HEK293 (cell line): ENCODE data around the gene KRTAP9-3.

Source experiments
- REST ChIP-seq: fragments of 450-650 bp; formaldehyde crosslinking; IDR thresholded peaks from 2 replicates; pipeline ENCODE4 v1.5.1; 2016; ENCODE audit warnings: missing biosample characterization, missing genetic modification characterization
- ZBTB10 ChIP-seq: fragments of 450-650 bp; formaldehyde crosslinking; IDR thresholded peaks from 2 replicates; pipeline ENCODE4 v1.5.1; 2016; ENCODE audit warnings: missing biosample characterization, missing genetic modification characterization
- ZNF292 ChIP-seq: fragments of 450-650 bp; formaldehyde crosslinking; IDR thresholded peaks from 2 replicates; pipeline ENCODE4 v1.5.1; 2016; ENCODE audit warnings: low read depth, missing biosample characterization, missing genetic modification characterization, borderline replicate concordance
- ZNF639 ChIP-seq: fragments of 450-650 bp; formaldehyde crosslinking; IDR thresholded peaks from 2 replicates; pipeline ENCODE4 v1.5.1; 2016; ENCODE audit warnings: missing biosample characterization, missing genetic modification characterization

- TF ChIP-seq ZBTB10 (no peak), ZNF292 (tag by site-specific recombination) (no peak), ZNF639 (no peak), REST (no peak)
Measured at GRCh38 chr17:41185001-41185400, 47.2 kb upstream of the KRTAP9-3 start.
